SK-N-SH (cell line): ENCODE results near the gene LAPTM5. TPM values are rescaled to one million over a fixed set of nuclear protein-coding genes. Genes with fewer than 3 reads are reported as not detected.

ENCODE experiments used
- CTCF ChIA-PET: fragments of 300-600, 350-600 bp; formaldehyde crosslinking; extraction: SDS; loops from one replicate; lab custom pipeline; 2021; lab: Yijun Ruan, JAX
- POLR2A ChIA-PET: fragments of 350-600 bp; sonication (Branson Sonifier 250); formaldehyde crosslinking; extraction: SDS; loops from one replicate; lab custom pipeline; 2020; ENCODE audit warnings: antibody characterized with exemption, inconsistent platforms; lab: Yijun Ruan, JAX
- DNase-seq: peaks from one replicate; pipeline ENCODE4 v3.0.0; 2012
- H2AFZ ChIP-seq: fragments of 200-600 bp; sonication (generic); 2 replicates; pipeline ENCODE4 v1.8.1; 2016; ENCODE audit warnings: antibody characterized with exemption, mild to moderate bottlenecking, low read depth
- H3F3A ChIP-seq: fragments of 200-600 bp; sonication (generic); replicated peaks from 2 replicates; pipeline ENCODE3; 2016; ENCODE audit warnings: antibody characterized with exemption, mild to moderate bottlenecking; ENCODE audit not compliant: insufficient read depth
- H3K27ac ChIP-seq, 2 experiments: fragments of 200-500 bp in 1 of 2; fragments of 200-600 bp in 1 of 2; sonication (Bioruptor generic) in 1 of 2; sonication (generic), shearing (Covaris generic) in 1 of 2; 2 replicates each; pipeline versions ENCODE4 v1.5.1 to v1.6.1; 2014 to 2016; ENCODE audit warnings: low read depth in 2 of 2, inconsistent platforms in 1 of 2, low read length in 1 of 2, mild to moderate bottlenecking in 1 of 2, mixed read lengths in 1 of 2
- H3K27me3 ChIP-seq: fragments of 200-600 bp; sonication (generic), shearing (Covaris generic); 2 replicates; pipeline ENCODE4 v1.6.1; 2016; ENCODE audit warnings: mixed run types; ENCODE audit not compliant: insufficient read depth
- H3K36me3 ChIP-seq, 2 experiments: fragments of 200-500 bp in 1 of 2; fragments of 200-600 bp in 1 of 2; sonication (Bioruptor generic) in 1 of 2; sonication (generic) in 1 of 2; replicated peaks in 1 of 2; 2 replicates each; pipeline versions ENCODE3 to v1.5.1; 2014 to 2016; ENCODE audit warnings: low read length in 1 of 2, mild to moderate bottlenecking in 1 of 2; ENCODE audit not compliant: insufficient read depth in 2 of 2, control insufficient read depth in 1 of 2
- H3K4me1 ChIP-seq, 2 experiments: fragments of 200-500 bp in 1 of 2; fragments of 200-600 bp in 1 of 2; sonication (Bioruptor generic) in 1 of 2; sonication (generic), shearing (Covaris generic) in 1 of 2; 2 replicates each; pipeline versions ENCODE4 v1.5.1 to v1.6.1; 2014 to 2016; ENCODE audit warnings: low read depth in 1 of 2, low read length in 1 of 2, mixed run types in 1 of 2; ENCODE audit not compliant: insufficient read depth in 2 of 2, control insufficient read depth in 1 of 2
- H3K4me2 ChIP-seq: fragments of 200-600 bp; sonication (generic), shearing (Covaris generic); 2 replicates; pipeline ENCODE4 v1.6.1; 2017; ENCODE audit warnings: mixed run types
- H3K4me3 ChIP-seq, 2 experiments: fragments of 200-500 bp in 1 of 2; fragments of 200-600 bp in 1 of 2; sonication (Bioruptor generic) in 1 of 2; sonication (generic), shearing (Covaris generic) in 1 of 2; 2 replicates each; pipeline versions ENCODE4 v1.5.1 to v1.8.1; 2014 to 2016; ENCODE audit warnings: low read depth in 2 of 2, inconsistent platforms in 1 of 2, low read length in 1 of 2, mild to moderate bottlenecking in 1 of 2, mixed read lengths in 1 of 2, moderate library complexity in 1 of 2
- H3K79me2 ChIP-seq: fragments of 200-600 bp; sonication (generic); 2 replicates; pipeline ENCODE4 v1.8.1; 2017; ENCODE audit warnings: mild to moderate bottlenecking; ENCODE audit not compliant: insufficient read depth
- H3K9ac ChIP-seq: fragments of 200-600 bp; sonication (generic); 2 replicates; pipeline ENCODE4 v1.6.1; 2017; ENCODE audit warnings: mixed run types
- H3K9me2 ChIP-seq: fragments of 200-600 bp; sonication (generic); 2 replicates; pipeline ENCODE4 v1.6.1; 2017; ENCODE audit warnings: mixed run types
- H3K9me3 ChIP-seq: fragments of 200-600 bp; sonication (generic); 2 replicates; pipeline ENCODE4 v1.6.1; 2017; ENCODE audit warnings: mixed run types, mild to moderate bottlenecking, moderate library complexity
- H4K20me1 ChIP-seq: fragments of 200-600 bp; sonication (generic); 2 replicates; pipeline ENCODE4 v1.6.1; 2017; ENCODE audit warnings: mild to moderate bottlenecking, mixed run types; ENCODE audit not compliant: insufficient read depth
- CHD2 ChIP-seq: fragments of 150-350 bp; IDR thresholded peaks from 2 replicates; pipeline ENCODE4 v1.6.1; 2018; ENCODE audit warnings: low read length; ENCODE audit not compliant: partially characterized antibody
- CTCF ChIP-seq: fragments of 200-600 bp; sonication (generic); IDR thresholded peaks from 2 replicates; pipeline ENCODE4 v1.6.1; 2017; ENCODE audit warnings: antibody characterized with exemption, mild to moderate bottlenecking, moderate library complexity
- ELF1 ChIP-seq: IDR thresholded peaks from 2 replicates; pipeline ENCODE4 v1.4.0; 2012
- EP300 ChIP-seq, 2 experiments: IDR thresholded peaks; 2 replicates each; pipeline versions ENCODE4 v1.4.0 to v1.6.1; 2012; ENCODE audit warnings: borderline replicate concordance in 1 of 2, low read depth in 1 of 2, low read length in 1 of 2
- MEF2A ChIP-seq: IDR thresholded peaks from 2 replicates; pipeline ENCODE4 v1.4.0; 2012; ENCODE audit warnings: low read depth, borderline replicate concordance
- PBX3 ChIP-seq: IDR thresholded peaks from 2 replicates; pipeline ENCODE4; 2012
- RCOR1 ChIP-seq: fragments of 150-350 bp; IDR thresholded peaks from 2 replicates; pipeline ENCODE4 v1.6.1; 2017; ENCODE audit warnings: antibody characterized with exemption, low read length
- REST ChIP-seq: IDR thresholded peaks from 2 replicates; pipeline ENCODE4 v1.6.1; 2012; ENCODE audit warnings: mild to moderate bottlenecking, low read depth, low read length, moderate library complexity
- RFX5 ChIP-seq: IDR thresholded peaks from 2 replicates; pipeline ENCODE4 v1.6.1; 2012; ENCODE audit warnings: mild to moderate bottlenecking, improper control_type of control experiment, low read length
- WGBS: methylation state at CpG from one replicate; pipeline ENCODE4 v1.1.6; 2017; ENCODE audit warnings: low lambda C conversion rate; 5-methylcytosine and 5-hydroxymethylcytosine counted together
- polyA plus RNA-seq, 3 experiments: library from polyadenylated mRNA; depleted of rRNA; stranded (reverse); fragments of >200 nt; gene quantifications; 2 replicates each; pipeline ENCODE4 v1.2.3, GENCODE V29; 2012

LAPTM5 gene
- polyA plus RNA-seq, 1 of the 3 experiments (the other 2 are of a cell fraction) = 1.1 TPM

GRCh38 chr1:30731806-30732276 is 25.7 kb downstream of the LAPTM5 start:
- peaks cover 6% of the 10 kb centered on the region in 2 experiments; a peak in 3 of 4 replicates for H3K4me1 ChIP-seq
- H3K27me3 ChIP-seq = no peaks in the 10 kb centered on the region
- peaks cover 6% of the 10 kb centered on the region for H3F3A ChIP-seq
- H3K4me2 ChIP-seq = no peak overlapping the region
- no peaks in the 10 kb centered on the region for H4K20me1 ChIP-seq
- H2AFZ ChIP-seq = no peak overlapping the region
- no peak overlapping the region for H3K4me3 ChIP-seq
- no peaks in the 10 kb centered on the region for H3K36me3 ChIP-seq
- no peak overlapping the region for H3K27ac ChIP-seq
- H3K9me3 ChIP-seq = no peaks in the 10 kb centered on the region
- 68% methylated on average over 5 of the region's 8 CpGs for WGBS
- DNase-seq = no peak
- TF ChIP-seq EP300 (IDR thresholded peaks at IDR 0.05; ENCODE audit: borderline replicate concordance in 1 of 2, low read depth in 1 of 2, low read length in 1 of 2) (no peak), CTCF (no peak), RFX5 (no peak), REST (no peak), MEF2A (no peak), RCOR1 (no peak), ELF1 (no peak), PBX3 (no peak), CHD2 (no peak)
- H3K9me2 ChIP-seq = no peaks in the 10 kb centered on the region
- ChIA-PET POLR2A (no interaction called here), CTCF (interaction anchor here (1.6 to 5.7 kb wide), 5 partner anchors 13 to 179 kb away, joined by 3 to 42 read pairs (median 8); no protein-coding TSS in a partner anchor)
- H3K9ac ChIP-seq = no peak overlapping the region
- no peaks in the 10 kb centered on the region for H3K79me2 ChIP-seq
